ENCODE results near the gene DEFB129.
"Not testable (repeated sequence)": the region's sequence is repeated elsewhere in the genome, so short reads cannot be mapped to it uniquely, and the experiment has no call there.

DEFB129 gene, protein sequence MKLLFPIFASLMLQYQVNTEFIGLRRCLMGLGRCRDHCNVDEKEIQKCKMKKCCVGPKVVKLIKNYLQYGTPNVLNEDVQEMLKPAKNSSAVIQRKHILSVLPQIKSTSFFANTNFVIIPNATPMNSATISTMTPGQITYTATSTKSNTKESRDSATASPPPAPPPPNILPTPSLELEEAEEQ

GRCh38 chr20:226958-227357, at the start of gene DEFB129:
Gene DEFB129 (plus strand): TSS chr20:227258. CDS start chr20:227289, 31 bp downstream.
- DNase-seq: no peak

DNA sequence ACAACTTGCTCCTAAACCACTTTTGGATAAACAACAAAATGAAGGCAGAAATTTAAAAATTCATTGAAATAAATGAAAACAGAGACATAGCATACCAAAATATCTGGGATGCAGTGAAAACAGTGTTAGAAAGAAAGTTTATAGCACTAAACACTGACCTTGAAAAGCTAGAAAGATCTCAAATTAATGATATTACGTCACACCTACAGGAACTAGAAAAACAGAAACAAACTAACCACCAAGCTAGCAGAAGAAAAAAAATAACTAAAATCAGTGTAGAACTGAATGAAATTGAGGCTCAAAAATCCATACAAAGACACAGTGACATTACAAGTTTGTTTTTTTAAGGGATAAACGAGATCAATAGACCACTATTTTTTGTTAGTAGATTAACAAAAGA, 42.8 kb upstream of the DEFB129 start:
- no peak for DNase-seq

GRCh38 chr20:187733-188132, 39.3 kb upstream of the DEFB129 start:
- DNase-seq: no peak

GRCh38 chr20:189611-190010, 37.4 kb upstream of the DEFB129 start, which contains the start of gene DEFB128:
Gene DEFB128 (minus strand): TSS chr20:189711. CDS start chr20:189623, 88 bp downstream.
- no peak for DNase-seq

- no peak for DNase-seq
Measured at GRCh38 chr20:198225-198624, 28.8 kb upstream of the DEFB129 start.

DNA sequence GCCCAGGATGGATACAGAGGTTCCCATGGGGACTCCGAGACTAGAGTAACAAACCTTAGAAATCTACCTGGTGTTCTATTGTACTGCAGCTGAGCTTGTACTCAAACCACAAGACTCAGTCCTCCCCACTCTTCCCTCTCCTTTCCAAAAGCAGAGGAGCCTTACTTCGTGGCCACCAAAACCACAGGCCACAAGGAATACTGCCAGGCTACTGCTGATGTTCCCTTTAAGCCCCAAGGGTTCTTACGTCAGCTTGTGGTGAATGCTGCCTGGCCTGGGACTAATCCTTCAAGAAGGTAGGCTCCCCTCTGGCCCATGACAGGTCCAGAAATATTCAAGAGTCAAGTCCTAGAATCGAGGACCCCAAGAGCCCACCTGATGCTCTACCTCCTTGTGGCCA, 27.1 kb upstream of the DEFB129 start:
- DNase-seq: no peak

DNA sequence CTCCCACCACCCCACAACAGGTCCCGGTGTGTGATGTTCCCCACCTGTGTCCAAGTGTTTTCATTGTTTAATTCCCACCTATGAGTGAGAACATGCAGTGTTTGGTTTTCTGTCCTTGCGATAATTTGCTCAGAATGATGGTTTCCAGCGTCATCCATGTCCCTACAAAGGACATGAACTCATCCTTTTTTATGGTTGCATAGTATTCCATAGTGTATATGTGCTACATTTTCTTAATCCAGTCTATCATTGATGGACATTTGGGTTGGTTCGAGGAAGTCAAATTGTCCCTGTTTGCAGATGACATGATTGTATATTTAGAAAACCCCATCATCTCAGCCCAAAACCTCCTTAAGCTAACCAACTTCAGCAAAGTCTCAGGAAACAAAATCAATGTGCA, 23.4 kb upstream of the DEFB129 start:
- not testable (repeated sequence) for DNase-seq

GRCh38 chr20:208942-209566, 18.0 kb upstream of the DEFB129 start:
- peak in 1 of 2 donors; percentile 60 for DNase-seq

- DNase-seq: no peak
Measured at GRCh38 chr20:210809-211502, 16.1 kb upstream of the DEFB129 start.

GRCh38 chr20:214383-214782, 12.7 kb upstream of the DEFB129 start:
- no peak for DNase-seq

DNA sequence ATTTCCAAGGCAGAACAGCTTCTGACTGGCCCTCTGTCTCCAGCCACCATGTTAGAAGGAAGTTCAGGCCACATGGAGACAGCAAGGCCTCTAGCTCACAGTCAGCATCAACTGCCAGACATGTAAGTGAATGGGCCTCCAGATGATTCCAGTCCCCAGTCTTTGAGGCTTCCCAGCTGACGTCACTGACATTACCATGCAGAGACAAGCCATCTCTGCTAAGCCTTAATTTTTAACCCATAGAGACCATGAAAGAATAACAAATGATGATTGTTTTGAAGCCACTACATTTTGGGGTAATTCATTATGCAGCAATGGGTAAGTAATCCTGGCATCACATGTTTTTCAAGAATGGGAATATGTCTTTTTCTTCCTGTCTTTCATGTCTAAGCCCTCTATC, 11.3 kb upstream of the DEFB129 start:
- DNase-seq: no peak

- no peak for DNase-seq
Measured at GRCh38 chr20:217266-217665, 9.8 kb upstream of the DEFB129 start.

- no peak for DNase-seq
Measured at GRCh38 chr20:219290-220115, 7.6 kb upstream of the DEFB129 start.

GRCh38 chr20:221258-221830, 5.7 kb upstream of the DEFB129 start:
- DNase-seq: no peak

GRCh38 chr20:225879-226278, 1.2 kb upstream of the DEFB129 start:
- DNase-seq: not testable (repeated sequence)

DNA sequence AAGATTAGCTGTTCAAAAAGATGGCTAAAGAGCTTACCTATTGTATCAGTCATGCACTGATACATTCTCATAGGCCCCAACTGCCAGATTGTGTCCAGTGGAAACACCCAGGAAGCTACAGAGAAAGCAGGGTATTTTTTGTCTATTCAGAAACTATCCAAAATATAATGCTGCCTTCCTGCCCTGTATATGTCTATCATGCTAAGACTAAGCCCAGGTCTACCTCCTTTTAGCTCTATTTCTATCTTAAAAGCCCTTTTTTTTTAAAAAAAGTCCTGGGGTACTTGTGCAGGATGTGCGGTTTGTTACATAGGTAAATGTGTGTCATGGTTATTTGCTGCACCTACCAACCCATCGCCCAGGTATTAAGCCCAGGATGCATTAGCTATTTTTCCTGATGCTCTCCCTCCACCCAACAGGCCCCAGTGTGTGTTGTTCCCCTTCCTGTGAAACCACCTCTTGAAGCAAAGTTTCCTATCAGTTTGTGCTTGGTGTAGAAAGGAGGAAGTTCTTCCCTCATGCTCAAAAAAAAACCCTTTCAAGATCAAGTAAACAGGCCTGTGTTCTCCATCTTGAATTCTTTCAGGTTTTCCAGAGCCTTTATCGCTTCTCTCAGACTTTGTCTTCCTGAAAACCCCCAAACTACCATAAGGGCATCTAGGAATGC, 514 bp downstream of the DEFB129 start:
- DNase-seq: peak in 1 of 2 donors; percentile 23

GRCh38 chr20:235891-236290, 8.8 kb downstream of the DEFB129 start:
- DNase-seq: no peak

DNA sequence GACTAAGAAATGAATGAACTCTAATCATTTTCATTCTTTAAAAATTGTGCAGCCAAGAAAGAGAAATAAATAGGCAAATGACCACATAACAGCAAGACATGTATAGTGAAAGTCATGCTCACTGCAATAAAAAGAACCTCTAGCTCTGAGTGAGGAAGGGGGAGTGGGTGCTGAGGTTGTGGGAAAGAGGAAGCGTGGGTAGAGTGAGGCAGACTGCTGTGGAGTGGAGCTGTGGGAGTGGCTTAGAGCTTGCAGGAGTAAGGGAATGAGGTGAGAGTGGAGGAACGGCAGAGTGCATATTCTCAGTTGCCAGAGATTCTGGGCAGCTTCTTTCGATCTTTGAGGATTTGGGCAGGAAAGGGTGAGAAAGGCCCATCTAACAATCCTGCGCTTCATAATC, 10.4 kb downstream of the DEFB129 start:
- DNase-seq: peak; percentile 4 to 83

- DNase-seq: peak in 1 of 2 donors; percentile 55
Measured at GRCh38 chr20:237929-238328, 10.9 kb downstream of the DEFB129 start.

- no peak for DNase-seq
Measured at GRCh38 chr20:242905-243304, 15.8 kb downstream of the DEFB129 start.

- no peak for DNase-seq
Measured at GRCh38 chr20:251354-251753, 24.3 kb downstream of the DEFB129 start.

- DNase-seq: no peak
Measured at GRCh38 chr20:252801-253200, 25.7 kb downstream of the DEFB129 start.

Measured in bone marrow (tissue), 2 donors.